Heart left ventricle (tissue), 13 donors: ENCODE data around the gene BCL7C.

ENCODE experiments used
- POLR2A ChIP-seq, 2 donors: fragments of 450-650 bp; IDR thresholded peaks; one replicate each; pipeline ENCODE4 v1.6.1; 2017; ENCODE audit warnings: antibody characterized with exemption in 2 of 2, mild to moderate bottlenecking in 2 of 2, moderate library complexity in 2 of 2
- TF ChIP-seq, protein P1 (sequence below), 12 donors: fragments of 200-600 bp; sonication (generic) in 4 of 12; IDR thresholded peaks; one replicate each; pipeline versions ENCODE4 v1.5.0 to v1.8.0; 2018 to 2022; ENCODE audit warnings: antibody characterized with exemption in 12 of 12, mild to moderate bottlenecking in 5 of 12
- donor health status: ischemic (EF 13 %, LVEDD 7.1; RV severe dilation, severe dysfunction).
- donor health status: DM: no; HTN: yes; CAD: no.
- donor health status: DM: no; HTN: no; CAD: no.
- donor health status: ischemic (EF 25% LVEDD 6.9; RV normal size, moderate dysfunction).
- donor health status: ischemic (EF 25% LVEDD 5.7; RV mildly dilated, moderate dysfunction).
- donor health status: ischemic (EF 35%, LVEDD 5.7; RV mildly dilated, moderate dysfunction).
- donor health status: nonischemic (EF 11% LVEDD 7.7; RV severe dilation, severe dysfunction).
- donor health status: DM: yes; HTN: yes; CAD: no.
- donor health status: PGD.
- donor health status: ischemic (EF 29% LVEDD 5.4; RV normal size, mild dysfunction).
- donor health status: nonischemic (EF 23%, LVEDD 6.1; RV moderate dilation, normal function).

DNA sequence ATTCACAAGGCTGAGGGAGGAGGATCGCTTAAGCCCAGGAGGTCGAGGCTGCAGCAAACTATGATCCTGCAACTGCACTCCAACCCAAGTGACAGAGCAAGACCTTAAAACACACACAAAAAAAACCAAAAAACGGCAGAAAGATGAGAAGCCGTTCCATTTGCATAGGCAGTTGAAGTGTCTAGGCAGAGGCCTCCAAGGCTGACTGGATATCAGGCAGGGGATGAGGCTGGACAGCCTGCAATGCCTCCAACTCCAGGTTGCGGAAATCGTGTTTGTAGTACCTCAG, 27.5 kb upstream of the BCL7C start:
- TF ChIP-seq, protein P1, sequence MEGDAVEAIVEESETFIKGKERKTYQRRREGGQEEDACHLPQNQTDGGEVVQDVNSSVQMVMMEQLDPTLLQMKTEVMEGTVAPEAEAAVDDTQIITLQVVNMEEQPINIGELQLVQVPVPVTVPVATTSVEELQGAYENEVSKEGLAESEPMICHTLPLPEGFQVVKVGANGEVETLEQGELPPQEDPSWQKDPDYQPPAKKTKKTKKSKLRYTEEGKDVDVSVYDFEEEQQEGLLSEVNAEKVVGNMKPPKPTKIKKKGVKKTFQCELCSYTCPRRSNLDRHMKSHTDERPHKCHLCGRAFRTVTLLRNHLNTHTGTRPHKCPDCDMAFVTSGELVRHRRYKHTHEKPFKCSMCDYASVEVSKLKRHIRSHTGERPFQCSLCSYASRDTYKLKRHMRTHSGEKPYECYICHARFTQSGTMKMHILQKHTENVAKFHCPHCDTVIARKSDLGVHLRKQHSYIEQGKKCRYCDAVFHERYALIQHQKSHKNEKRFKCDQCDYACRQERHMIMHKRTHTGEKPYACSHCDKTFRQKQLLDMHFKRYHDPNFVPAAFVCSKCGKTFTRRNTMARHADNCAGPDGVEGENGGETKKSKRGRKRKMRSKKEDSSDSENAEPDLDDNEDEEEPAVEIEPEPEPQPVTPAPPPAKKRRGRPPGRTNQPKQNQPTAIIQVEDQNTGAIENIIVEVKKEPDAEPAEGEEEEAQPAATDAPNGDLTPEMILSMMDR (IDR thresholded peaks at IDR 0.05), result no peak
- TF ChIP-seq POLR2A (IDR thresholded peaks at IDR 0.05), result no peak
